COLO829 (cell line): Measurements from ENCODE around the gene SCYL2.

Experiments
- DNase-seq: peaks from one replicate; pipeline ENCODE4 v3.0.0; 2012; ENCODE audit warnings: low spot score

Gene SCYL2

GRCh38 chr12:100381379-100381778 lies 114.4 kb downstream of the SCYL2 start:
- DNase-seq, result no peak

- DNase-seq, result peak; percentile 20
Measured at GRCh38 chr12:100382338-100382737, 115.4 kb downstream of the SCYL2 start.

DNA sequence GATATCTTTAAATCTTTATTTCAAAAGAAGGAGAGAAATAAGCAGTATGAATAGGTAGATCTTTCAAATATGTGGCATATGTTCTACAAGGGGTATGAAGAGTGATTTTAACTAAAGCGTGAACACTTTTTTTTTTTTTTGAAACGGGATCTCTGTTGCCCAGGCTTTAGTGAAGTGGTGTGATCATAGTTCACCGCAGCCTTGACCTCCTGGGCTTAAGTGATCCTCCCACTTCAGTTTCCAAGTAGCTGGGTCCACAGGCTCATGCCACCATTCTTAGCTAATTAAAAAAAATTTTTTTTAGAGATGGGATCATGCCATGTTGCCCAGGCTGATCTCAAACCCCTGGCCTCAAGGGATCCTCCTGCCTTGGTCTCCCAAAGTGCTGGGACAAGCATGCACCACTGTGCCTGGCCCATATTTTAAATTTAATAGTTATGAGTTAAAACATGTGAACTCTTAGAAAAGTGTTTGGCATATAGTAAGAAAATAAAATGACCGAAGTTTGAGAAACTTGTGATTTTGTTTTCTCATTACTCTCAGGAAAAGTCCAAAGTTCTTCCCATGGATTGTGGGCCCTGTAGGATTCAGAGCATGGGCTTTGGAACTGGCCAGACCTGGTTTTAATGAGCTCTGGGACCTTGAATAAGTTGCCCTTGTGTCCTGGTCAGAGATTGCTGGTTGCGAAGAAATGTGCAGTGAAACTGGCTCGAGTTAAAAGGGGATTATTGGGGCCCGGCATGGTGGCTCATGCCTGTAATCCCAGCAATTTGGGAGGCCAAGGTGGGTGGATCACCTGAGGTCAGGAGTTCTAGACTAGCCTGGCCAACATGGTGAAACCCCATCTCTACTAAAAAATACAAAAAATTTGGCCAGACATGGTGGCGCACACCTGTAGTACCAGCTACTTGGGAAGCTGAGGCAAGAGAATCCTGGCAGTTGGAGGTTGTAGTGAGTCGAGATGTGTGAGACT lies 116.9 kb downstream of the SCYL2 start:
- DNase-seq, result no peak

GRCh38 chr12:100384559-100384935 lies 117.6 kb downstream of the SCYL2 start:
- DNase-seq, result no peak

DNA sequence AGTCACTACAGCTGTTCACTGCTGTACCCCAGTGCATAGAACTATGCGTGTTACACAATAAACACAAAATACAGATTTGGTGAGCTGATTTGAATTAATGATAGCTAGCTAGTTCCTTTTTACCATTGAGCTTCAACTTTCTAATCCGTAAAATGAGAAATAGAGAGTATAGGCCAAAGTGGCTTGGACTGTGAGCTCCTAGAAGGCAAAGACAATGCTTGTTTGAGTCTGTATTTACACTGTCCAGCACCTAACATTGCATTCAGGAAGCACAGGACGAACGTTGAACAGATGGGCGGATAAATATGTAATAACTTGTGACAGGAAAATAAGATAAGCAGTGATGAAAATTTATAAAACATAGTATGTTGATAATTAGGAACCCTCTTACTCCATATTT lies 121.4 kb downstream of the SCYL2 start:
- DNase-seq, result no peak
